ENCODE data around the gene CACNA1C. TPM values are rescaled to one million over a fixed set of nuclear protein-coding genes. Genes with fewer than 3 reads are reported as not detected.

CACNA1C gene
- total RNA-seq, 8 experiments from 2014 or later, result 0.97 to 36.4 (median 5.1) TPM

DNA sequence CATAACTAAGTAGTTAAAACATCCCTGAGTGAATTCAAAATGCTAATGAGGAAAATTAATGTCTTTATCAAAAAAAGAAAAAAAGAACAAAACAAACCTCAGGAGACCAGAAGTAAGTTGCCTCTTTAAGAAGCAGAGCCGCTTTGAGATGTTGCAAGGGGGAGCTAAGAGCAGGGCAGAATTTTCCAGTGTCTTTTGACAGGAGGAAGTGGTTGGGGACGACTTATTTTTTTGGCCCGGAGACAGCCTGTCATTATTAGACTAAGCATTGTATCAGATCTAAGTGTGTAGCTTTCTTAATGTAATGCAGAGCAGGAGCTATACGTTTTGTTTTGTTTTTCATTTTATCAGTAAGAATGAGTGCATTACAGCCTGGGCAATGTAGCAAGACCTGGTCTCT, 206.6 kb downstream of the CACNA1C start:
- ATAC-seq (replicated peaks in 6 of 8), result no peak
- no peak overlapping the region for H3K27ac ChIP-seq

DNA sequence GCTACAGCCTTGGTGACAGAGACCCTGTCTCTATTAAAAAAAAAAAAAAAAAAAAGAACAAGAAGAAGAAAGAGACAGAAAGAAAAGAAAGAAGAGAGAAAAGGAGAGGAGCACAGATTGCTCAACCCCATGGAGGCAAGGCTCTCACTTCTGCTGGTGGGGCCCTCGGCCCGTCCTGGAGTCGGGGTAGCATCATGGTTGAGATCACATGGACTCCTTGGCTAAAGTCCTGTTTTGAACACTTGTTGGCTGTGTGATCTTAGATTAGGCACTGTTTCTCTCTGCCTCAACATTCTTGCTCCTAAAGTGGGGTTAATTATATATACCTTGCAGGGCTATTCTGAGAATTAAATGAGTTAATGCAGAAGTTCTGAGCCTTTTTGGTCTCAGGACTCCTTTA, 207.7 kb downstream of the CACNA1C start:
- no peak for ATAC-seq (replicated peaks in 6 of 8)
- 85 to 100% (median 94%) methylated on average over 1 to 3 of the region's 3 CpGs; no CpG with 5 or more reads in 3 of the 10 experiments for WGBS, 10 experiments
- in situ Hi-C loops (cut with MboI; ENCODE audit: low pct_unique_long_range_greater_than_20kb in 2 of 9, low sequenced_read_pairs in 9 of 9, unreplicated experiment in 9 of 9), result loop anchor here in 2 of 9 experiments (25.0 kb wide), 2 partner anchors 173 to 198 kb away; partner anchors contain the start of gene CACNA1C (in 1 of the 2)

More for the DNA sequence above, 206.6 kb downstream of the CACNA1C start:
- Histone ChIP-seq H3K4me1 (replicated peaks in 1 of 2) (no peaks in the 10 kb centered on the region), H3K4me3 (no peak overlapping the region)
- in situ Hi-C loops (cut with MboI; ENCODE audit: low pct_unique_long_range_greater_than_20kb in 2 of 9, low sequenced_read_pairs in 9 of 9, unreplicated experiment in 9 of 9), result loop anchor here in 2 of 9 experiments (25.0 kb wide), 2 partner anchors 172 to 197 kb away; partner anchors contain the start of gene CACNA1C (in 1 of the 2)
- 50 to 92% (median 71%) methylated on average over 1 to 4 of the region's 4 CpGs for WGBS, 10 experiments

DNA sequence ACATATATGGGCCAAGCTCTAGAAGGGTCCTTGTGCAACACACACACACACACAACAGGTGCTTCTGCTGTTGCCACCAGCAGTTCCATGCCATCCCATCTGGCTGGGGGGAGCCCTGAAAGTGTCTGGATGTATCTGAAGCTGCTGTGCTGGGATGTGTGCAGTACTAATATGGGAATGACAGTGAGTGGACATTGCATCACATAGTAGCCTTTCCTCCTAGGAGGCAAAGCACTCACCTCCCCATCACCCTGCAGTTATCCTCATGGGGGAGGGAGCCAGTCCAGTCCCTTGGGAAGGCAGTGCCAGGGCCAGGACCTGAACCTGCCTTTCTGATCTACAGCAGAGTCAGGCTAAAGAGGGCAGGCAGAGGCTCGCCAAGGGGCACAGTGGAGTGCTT, 208.9 kb downstream of the CACNA1C start:
- in situ Hi-C loops (cut with MboI; ENCODE audit: low pct_unique_long_range_greater_than_20kb in 2 of 9, low sequenced_read_pairs in 9 of 9, unreplicated experiment in 9 of 9), result loop anchor here in 2 of 9 experiments (25.0 kb wide), 2 partner anchors 174 to 199 kb away; partner anchors contain the start of gene CACNA1C (in 1 of the 2)
- 67% methylated on average over 1 of the region's 1 CpG; no CpG with 5 or more reads in 9 of the 10 experiments for WGBS, 10 experiments
- Histone ChIP-seq H3K27ac (no peak overlapping the region), H3K4me1 (replicated peaks in 1 of 2) (peaks cover 0 to 12% of the 10 kb centered on the region in 2 donors), H3K4me3 (no peak overlapping the region)
- peak in 4 of 8 experiments; percentile 8 to 63 (median 38) for ATAC-seq (replicated peaks in 6 of 8)

More for the DNA sequence above, 207.7 kb downstream of the CACNA1C start:
- Histone ChIP-seq H3K4me1 (replicated peaks in 1 of 2) (peaks cover 0 to 9% of the 10 kb centered on the region in 2 donors), H3K27ac (no peak overlapping the region), H3K4me3 (no peak overlapping the region)

DNA sequence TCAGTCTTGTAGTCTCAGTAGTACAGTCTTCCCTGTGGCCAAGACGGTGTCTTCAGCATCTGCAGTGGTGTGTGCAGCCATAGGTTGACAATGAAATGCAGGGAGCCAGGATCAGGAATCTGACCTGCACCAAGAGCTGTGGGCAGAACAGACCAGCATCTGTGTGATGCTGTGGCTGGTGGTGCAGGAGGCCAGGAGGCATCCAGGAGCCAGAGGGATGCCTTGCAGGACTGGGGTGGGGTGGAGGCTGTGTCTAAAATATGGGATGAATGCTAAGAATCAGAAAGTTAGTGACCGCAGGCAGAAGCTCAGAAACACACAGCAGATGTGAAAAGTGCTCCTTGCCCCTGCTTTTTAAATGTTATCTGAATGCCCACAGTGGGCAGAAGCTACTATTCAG, 209.7 kb downstream of the CACNA1C start:
- in situ Hi-C loops (cut with MboI; ENCODE audit: low pct_unique_long_range_greater_than_20kb in 2 of 9, low sequenced_read_pairs in 9 of 9, unreplicated experiment in 9 of 9), result loop anchor here in 2 of 9 experiments (25.0 kb wide), 2 partner anchors 175 to 200 kb away; partner anchors contain the start of gene CACNA1C (in 1 of the 2)
- 52 to 100% (median 87%) methylated on average over 1 to 2 of the region's 2 CpGs; no CpG with 5 or more reads in 2 of the 10 experiments for WGBS, 10 experiments
- no peak overlapping the region for H3K4me3 ChIP-seq
- ATAC-seq (replicated peaks in 6 of 8), result no peak
- peaks cover 0 to 13% of the 10 kb centered on the region in 2 donors for H3K4me1 ChIP-seq (replicated peaks in 1 of 2)
- H3K27ac ChIP-seq, result no peak overlapping the region

DNA sequence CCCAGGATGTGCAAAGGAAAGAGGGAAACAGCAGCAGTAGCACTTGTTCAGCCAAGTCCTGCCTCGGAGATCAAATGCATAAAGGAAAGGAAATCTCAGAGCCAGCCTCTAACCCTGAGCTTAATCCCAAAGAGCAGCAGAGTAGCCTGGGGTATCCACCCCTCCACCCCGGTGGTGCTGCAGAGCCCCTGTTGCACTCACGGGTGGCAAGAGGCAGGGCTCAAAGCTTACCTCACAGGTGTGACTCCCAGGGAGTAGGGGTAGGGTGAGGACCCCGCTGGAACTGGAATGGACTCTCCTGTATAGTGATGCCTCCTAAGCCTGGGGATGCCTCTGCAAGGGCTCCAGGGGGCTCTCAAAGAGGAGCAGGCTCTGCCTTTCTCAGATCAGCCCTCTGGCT, 211.1 kb downstream of the CACNA1C start:
- in situ Hi-C loops (cut with MboI; ENCODE audit: low pct_unique_long_range_greater_than_20kb in 2 of 9, low sequenced_read_pairs in 9 of 9, unreplicated experiment in 9 of 9), result loop anchor here in 2 of 9 experiments (25.0 kb wide), 2 partner anchors 177 to 202 kb away; partner anchors contain the start of gene CACNA1C (in 1 of the 2)
- Histone ChIP-seq H3K4me1 (replicated peaks in 1 of 2) (peaks cover 0 to 27% of the 10 kb centered on the region in 2 donors), H3K27ac (no peak overlapping the region), H3K4me3 (no peak overlapping the region)
- WGBS, 10 experiments, result 20 to 100% (median 69%) methylated on average over 1 to 2 of the region's 4 CpGs; no CpG with 5 or more reads in 4 of the 10 experiments
- no peak for ATAC-seq (replicated peaks in 6 of 8)

DNA sequence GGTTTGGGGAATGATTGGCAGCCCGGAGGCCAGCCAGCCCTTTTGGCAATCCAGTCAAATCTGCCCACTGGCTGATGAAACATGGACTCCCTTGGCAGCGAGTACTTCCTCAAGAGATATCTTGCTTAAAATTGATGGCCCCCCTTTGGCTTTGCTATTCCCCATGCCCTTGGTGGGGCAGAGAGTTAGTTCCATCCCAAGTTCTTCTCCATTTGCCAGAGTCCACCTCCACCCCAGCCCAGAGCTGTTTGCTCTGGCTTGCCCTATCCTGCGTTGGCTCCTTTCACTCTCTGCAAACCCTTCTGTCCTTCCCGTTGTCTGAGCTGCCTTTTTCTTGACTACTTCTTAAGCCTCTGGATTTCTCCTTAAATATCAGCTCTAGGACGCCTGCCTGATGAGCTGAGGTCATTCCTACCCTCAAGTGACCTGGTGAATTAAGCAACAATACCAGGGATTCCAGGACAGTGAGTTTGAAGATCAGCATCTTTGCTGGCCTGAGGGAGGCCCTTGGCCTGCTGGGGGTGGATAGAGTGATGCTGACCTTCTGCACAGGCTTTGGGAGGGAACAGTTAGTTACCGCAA, 212.0 kb downstream of the CACNA1C start:
- Histone ChIP-seq H3K4me1 (replicated peaks in 1 of 2) (peaks cover 0 to 31% of the 10 kb centered on the region in 2 donors), H3K27ac (no peak overlapping the region), H3K4me3 (no peak overlapping the region)
- ATAC-seq (replicated peaks in 6 of 8), result peak in 2 of 8 experiments; percentile 11 to 22
- in situ Hi-C loops (cut with MboI; ENCODE audit: low pct_unique_long_range_greater_than_20kb in 2 of 9, low sequenced_read_pairs in 9 of 9, unreplicated experiment in 9 of 9), result loop anchor here in 2 of 9 experiments (25.0 kb wide), 2 partner anchors 177 to 202 kb away; partner anchors contain the start of gene CACNA1C (in 1 of the 2)
- WGBS, 10 experiments, result 0 to 78% (median 57%) methylated on average over 1 to 5 of the region's 6 CpGs; no CpG with 5 or more reads in 3 of the 10 experiments

DNA sequence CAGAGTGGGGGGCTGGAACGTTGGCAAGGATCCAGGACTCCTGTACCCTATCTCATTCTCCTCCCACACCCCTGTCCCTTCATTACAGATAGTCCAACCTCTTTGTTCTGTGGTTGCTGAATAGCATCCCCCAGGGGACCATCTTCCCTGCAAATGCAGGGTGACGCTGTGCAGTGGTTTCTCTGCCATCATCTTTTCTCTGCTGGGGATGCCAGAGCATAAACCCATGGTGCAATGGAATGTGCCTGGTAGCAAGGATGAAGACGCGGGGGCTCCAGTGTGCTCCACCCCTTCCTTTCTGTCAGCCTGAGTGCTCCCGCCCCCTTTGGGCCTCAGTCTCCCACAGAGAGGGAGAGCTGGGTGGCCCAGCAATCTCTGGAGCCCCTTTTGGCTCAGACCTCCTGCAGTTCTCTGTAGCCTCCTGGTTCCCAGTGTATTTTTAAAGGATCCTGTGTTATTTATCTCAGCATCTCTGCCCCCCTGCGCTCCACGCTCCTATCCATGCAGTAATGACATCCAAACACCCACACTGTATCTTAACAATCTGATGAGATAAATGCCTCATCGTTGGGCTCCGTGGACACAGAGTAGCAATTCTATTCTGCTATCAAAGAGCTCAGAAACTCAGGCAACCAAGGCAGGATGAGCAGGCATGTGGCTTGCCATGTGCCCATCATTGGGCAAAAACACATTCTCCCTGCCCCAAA, 212.8 kb downstream of the CACNA1C start:
- H3K4me1 ChIP-seq (replicated peaks in 1 of 2), result peaks cover 0 to 31% of the 10 kb centered on the region in 2 donors
- WGBS, 10 experiments, result 0 to 100% (median 79%) methylated on average over 1 to 4 of the region's 9 CpGs; no CpG with 5 or more reads in 4 of the 10 experiments
- ATAC-seq (replicated peaks in 6 of 8), result peak in 2 of 8 experiments; percentile 21 to 48

DNA sequence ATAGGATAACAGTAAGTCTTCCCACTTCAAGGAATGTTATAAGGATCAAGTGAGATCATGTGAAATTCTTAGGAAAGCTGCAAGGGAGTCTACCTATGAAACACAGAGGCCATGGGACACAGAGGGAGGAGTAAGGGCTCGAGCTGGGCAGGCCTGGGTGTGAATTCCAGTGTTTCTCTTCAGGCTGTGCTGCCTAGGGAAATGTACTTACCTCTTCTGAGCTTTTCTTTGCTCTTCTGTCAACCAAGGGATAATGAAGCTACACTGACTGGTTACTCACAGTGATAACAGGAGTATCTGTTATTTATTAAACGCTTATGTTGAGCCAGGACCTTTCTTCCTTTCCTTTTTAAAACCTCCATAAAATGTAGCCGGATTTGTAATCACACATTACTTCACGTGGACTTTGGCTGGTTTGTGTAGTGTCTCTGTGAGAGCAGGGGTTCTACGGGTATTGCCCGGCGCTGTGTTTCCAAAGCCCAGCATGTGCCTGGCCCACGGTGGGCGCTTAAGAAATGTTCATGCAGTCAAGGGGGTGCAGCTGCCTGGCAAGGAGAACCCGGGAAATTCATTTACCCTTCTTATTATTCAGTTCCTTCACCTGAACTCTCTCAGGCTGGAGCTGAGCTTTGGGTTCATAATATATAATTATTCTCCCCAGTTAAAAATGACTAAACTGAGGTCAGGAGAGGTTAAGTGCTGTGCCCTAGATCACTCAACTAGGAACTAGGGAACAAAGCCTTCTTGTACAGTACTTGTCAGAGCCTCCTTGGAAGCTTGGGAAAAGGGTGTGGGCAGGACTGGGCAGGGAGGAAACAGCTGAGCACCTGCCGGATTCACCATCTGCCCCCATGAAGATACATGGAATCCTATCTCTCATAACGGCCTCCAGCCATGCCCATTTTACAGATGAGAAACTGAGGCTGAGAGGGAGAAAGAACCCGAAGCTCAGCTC, 214.2 kb downstream of the CACNA1C start:
- no peak overlapping the region for H3K27ac ChIP-seq
- no peak for ATAC-seq (replicated peaks in 6 of 8)
- in situ Hi-C loops (cut with MboI; ENCODE audit: low pct_unique_long_range_greater_than_20kb in 2 of 9, low sequenced_read_pairs in 9 of 9, unreplicated experiment in 9 of 9), result loop anchor here in 2 of 9 experiments (25.0 kb wide), 2 partner anchors 180 to 205 kb away; partner anchors contain the start of gene CACNA1C (in 1 of the 2)
- H3K4me3 ChIP-seq, result no peak overlapping the region
- H3K4me1 ChIP-seq (replicated peaks in 1 of 2), result peaks cover 0 to 31% of the 10 kb centered on the region in 2 donors
- whole genome bisulfite sequencing, 10 experiments, result 0 to 94% (median 75%) methylated on average over 1 to 11 of the region's 13 CpGs; no CpG with 5 or more reads in 1 of the 10 experiments

More for the DNA sequence above, 212.8 kb downstream of the CACNA1C start:
- in situ Hi-C loops (cut with MboI; ENCODE audit: low pct_unique_long_range_greater_than_20kb in 2 of 9, low sequenced_read_pairs in 9 of 9, unreplicated experiment in 9 of 9), result loop anchor here in 2 of 9 experiments (25.0 kb wide), 2 partner anchors 178 to 203 kb away; partner anchors contain the start of gene CACNA1C (in 1 of the 2)
- H3K4me3 ChIP-seq, result no peak overlapping the region
- no peak overlapping the region for H3K27ac ChIP-seq

DNA sequence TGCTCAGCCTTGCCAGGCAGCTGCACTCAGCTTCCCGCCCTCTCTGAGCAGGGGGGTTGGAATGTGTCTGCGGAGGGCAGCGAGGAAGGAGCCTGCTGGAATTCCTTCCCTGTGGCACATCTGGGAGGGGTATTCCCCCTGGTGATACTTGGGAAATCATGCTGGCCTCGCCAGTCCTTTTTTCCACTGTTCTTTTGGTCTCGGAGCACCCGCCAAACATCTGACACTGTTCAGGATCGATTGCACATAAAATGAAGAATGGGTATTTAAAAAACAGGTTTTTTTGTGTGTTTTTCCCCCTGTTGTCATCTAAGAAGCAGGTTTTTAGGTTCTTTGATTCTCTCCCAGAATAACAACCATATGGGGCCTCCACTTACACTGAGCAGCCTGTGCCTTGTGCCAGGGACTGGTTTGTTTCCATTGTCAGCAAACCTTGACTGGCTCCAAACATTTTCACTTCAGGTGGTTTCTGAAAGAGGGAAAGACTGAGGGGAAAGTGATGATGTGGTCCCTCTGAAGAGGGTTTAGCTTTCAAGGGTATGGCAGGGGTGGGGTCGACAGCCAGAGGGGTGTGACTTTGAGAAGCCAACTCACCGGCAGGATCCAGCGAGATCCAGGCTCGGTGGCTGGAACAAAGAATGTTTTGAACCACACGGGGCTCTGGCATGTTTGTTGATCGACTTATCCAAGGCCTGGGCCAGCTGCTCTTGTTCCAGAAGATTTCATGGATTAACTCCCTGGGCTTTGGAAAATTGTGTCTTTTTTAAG, 215.1 kb downstream of the CACNA1C start:
- 5 to 67% (median 54%) methylated on average over 1 to 10 of the region's 13 CpGs; no CpG with 5 or more reads in 4 of the 10 experiments for WGBS, 10 experiments
- Histone ChIP-seq H3K27ac (no peak overlapping the region), H3K4me1 (replicated peaks in 1 of 2) (peaks cover 0 to 31% of the 10 kb centered on the region in 2 donors), H3K4me3 (no peak overlapping the region)
- peak in 1 of 8 experiments; percentile 5 for ATAC-seq (replicated peaks in 6 of 8)
- in situ Hi-C loops (cut with MboI; ENCODE audit: low pct_unique_long_range_greater_than_20kb in 2 of 9, low sequenced_read_pairs in 9 of 9, unreplicated experiment in 9 of 9), result loop anchor here in 2 of 9 experiments (25.0 kb wide), 2 partner anchors 181 to 206 kb away; partner anchors contain the start of gene CACNA1C (in 1 of the 2)

DNA sequence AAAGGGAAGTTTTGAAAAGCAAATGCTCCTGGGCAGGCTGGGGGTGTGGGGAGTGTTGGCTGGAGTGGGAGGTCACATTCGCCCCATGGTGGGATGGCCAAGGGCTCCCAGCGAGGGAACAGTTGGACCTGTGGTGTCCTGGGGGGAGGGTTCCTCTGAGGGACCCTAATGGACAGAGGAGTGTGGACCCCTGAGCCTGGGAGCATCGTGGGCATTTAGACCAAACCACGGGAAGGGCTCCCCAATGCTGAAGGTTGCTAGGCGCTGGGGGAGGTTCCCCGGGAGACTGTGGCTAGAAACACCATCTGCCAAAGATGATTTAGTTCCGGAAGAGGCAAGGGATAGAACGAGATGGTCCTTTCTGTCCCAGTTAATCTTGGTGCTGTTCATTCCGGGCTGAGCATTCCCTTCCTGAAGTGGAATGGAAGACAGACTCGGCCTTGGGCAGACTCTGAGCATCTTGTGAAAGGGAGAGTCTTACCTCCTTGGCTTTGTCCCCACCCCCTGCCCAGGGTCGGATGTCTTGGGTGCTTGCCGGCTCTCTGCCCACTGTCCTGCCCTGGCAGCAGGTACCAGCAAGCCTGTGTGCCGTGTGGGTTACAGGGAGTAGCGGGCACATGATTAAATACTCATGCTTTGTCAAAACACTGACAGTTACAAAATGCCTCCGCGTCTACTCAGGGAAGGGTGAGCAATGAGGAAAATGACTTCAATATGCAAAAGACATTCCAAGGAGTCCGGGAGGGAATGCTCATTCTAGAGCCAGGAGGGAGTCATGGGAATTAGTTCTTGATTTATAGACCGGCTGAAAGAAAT, 215.9 kb downstream of the CACNA1C start:
- no peak overlapping the region for H3K4me3 ChIP-seq
- WGBS, 10 experiments, result 8 to 100% (median 55%) methylated on average over 1 to 13 of the region's 18 CpGs
- H3K27ac ChIP-seq, result no peak overlapping the region
- peaks cover 0 to 31% of the 10 kb centered on the region in 2 donors for H3K4me1 ChIP-seq (replicated peaks in 1 of 2)
- in situ Hi-C loops (cut with MboI; ENCODE audit: low pct_unique_long_range_greater_than_20kb in 2 of 9, low sequenced_read_pairs in 9 of 9, unreplicated experiment in 9 of 9), result loop anchor here in 2 of 9 experiments (25.0 kb wide), 2 partner anchors 181 to 206 kb away; partner anchors contain the start of gene CACNA1C (in 1 of the 2)
- peak in 6 of 8 experiments; percentile 15 to 92 (median 62) for ATAC-seq (replicated peaks in 6 of 8)
